ENCODE results near the gene NHP2.
A peak's percentile ranks its signal among the peaks of the same experiment; 100 is the strongest.

The NHP2 gene

DNA sequence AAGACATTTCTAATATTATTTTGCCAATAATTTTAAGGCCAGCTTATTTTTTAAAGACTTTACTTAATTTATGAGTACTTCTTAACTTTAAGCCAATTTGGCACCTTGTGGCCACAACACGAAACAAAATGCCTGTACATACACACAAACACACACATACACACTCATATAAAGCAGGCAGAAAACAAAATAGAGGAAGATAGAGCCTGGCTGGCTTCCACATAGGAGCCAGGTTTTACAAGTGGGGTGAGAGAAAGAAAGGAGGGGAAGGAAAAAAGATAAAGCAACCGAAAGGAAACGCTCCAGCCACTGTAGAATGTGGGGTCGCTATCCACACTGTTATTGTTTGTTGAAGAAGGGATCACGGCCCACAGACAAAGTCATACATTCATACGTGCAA lies 23.1 kb upstream of the NHP2 start:
- no peak for DNase-seq (ENCODE audit: low read depth in 2 of 2, low spot score in 1 of 2)

DNA sequence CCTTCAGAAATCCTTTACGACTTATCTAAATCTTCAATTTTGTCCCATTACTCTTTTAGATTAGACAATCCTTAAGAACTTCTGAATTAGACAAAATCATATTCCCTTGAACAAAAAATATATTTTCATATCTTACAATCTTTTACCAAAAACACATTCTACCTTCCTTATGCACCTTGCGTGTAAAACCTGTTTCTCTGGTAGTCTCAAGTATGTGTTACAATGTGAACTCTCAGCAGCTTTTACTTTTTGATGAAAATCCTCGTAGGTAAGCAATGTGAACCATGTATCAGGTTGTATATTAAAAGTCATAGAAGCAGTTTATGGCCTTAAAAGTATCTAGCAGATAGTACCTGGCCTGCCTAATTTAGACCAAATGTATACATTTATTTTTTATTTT lies 20.8 kb upstream of the NHP2 start:
- no peak for DNase-seq (ENCODE audit: low read depth in 2 of 2, low spot score in 1 of 2)

DNA sequence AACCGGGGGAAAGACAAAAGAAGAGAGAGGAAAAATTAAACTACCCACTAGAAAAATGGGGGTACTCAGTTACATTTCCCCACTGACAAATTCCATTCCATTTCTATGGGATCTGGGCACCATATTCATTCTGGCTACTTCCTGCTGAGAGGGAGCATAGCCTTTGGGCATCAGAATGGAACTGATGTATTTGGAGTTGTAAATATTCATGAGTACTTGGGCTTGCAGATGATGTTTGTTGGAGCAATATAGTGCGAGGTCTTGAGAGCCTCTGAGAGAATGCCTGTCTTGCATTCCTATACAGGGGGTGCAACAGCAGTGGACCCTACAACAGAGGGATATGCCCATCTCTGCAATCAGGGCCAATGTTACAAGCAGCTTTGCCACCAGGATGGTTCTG lies 16.8 kb upstream of the NHP2 start:
- DNase-seq (ENCODE audit: low read depth in 2 of 2, low spot score in 1 of 2): no peak

DNA sequence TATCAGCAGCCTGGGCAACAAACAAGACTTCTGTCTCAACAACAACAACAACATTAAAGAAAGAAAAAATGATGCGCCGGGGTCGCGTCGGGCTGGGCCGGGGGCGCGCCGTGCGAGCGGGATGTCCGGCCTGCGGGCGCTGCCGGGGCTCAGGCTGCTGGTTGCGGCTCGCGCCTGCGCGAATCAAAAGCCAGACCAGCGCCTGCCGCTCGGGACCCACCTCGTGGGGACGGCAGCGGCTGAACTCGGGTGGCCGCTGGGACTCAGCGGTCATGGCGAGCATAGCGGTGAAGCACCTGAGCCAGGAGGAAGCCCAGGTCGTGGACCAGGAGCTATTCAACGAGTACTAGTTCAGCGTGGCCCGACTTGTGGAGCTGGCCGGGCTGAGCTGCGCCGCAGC lies 11.9 kb upstream of the NHP2 start:
- no peak for DNase-seq (ENCODE audit: low read depth in 2 of 2, low spot score in 1 of 2)

DNA sequence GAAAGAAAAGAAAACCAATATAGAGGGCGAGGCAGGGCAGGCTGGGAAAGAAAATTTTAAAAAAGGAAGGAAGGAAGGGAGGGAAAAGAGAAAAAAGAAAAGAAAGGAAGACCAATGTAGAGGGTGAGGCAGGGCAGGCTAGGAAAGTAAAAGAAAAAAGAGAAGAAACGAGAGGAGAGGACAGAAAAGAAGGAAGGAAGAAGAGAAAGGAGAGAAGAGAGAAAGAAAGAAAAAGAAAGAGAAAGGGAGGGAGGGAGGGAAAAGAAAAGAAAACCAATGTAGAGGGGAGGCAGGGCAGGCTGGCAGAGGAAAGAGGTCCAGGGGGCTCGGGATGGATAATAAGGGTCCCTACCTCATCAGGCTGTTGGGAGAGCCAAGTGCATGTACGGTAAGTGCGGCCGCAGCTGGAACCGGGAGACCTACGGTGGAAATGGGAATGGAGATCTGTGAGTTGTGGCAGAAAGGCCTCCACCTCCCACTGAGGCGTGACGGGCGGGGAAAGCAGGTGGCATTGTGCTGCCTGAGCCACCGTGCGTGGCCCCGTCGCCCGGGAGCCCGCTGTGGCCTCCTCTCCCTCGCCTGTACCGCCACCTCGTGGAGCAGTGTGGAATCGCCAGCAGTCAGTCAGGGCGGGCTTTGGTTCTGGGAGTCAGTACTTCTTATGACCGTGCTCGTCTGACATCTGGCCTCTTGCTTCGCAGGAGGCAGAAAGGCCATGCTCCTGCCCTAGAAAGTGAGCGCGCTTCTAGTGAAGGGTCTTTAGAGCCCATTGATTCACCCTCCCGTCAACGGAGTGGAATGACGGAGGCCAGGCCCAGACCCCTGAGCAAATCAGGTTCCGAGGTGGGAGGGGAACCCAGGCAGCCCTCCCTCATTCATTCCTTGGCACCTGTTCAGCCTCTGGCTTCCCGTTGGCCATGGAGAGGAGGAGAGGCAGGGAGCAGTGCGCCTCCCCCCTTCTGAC lies 10.4 kb upstream of the NHP2 start:
- peak; percentile 74 to 95 for DNase-seq (ENCODE audit: low read depth in 2 of 2, low spot score in 1 of 2)

DNA sequence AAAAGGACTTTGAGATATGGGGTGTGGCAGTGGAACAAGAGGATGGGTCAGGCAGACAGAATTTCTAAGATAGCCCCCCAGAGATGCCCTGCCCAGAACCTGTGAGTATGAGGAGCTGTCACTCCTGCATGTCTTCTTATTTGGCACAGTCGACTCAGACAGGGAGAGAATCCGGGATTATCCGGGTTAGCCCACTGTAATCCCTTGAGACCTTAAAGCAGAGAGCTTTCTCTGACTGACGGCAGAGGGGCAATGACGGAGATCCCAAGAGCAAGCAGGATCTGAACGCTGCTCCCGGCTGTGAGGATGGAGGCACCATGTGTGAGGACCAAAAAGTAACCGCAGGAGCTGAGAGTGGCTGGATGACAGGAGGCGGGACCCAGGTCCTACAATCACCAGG lies 8.8 kb upstream of the NHP2 start:
- no peak for DNase-seq (ENCODE audit: low read depth in 2 of 2, low spot score in 1 of 2)

DNA sequence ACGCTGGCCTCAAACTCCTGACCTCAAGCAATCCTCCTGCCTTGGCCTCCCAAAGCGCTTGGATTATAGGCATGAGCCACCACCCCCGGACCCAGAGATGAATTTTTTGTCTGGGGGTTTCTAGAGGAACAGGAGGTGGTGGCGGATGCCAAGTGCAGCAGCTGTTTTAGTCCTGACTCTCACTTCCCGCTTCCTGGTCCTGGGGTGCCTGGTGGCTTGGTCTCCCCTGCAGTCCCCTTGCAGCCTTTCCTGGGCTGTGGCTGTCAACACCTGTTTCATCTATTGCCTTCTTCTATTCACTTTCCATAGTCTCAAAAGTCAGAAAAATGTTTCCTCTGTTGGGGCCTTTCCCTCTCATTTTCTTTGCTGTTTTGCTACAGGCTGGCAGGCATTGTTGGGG lies 6.5 kb upstream of the NHP2 start:
- DNase-seq (ENCODE audit: low read depth in 2 of 2, low spot score in 1 of 2): no peak

DNA sequence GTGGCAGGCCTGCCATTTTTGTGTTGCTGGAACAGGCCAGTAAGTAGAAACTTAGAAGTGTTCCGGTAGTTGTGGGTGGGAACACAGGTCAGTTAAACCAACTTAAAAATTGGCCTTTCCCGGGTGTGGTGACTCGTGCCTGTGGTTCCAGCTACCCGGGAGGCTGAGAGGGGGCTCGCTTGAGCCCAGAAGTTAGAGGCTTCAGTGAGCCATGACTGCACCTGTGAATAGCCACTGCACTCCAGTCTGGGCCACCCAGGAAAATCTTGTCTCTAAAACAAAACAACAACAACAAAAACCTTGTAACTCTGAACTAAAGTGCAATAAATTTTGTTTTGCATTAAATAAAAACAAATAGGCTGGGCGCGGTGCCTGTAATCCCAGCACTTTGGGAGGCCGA lies 1.4 kb upstream of the NHP2 start:
- no peak for DNase-seq (ENCODE audit: low read depth in 2 of 2, low spot score in 1 of 2)

DNA sequence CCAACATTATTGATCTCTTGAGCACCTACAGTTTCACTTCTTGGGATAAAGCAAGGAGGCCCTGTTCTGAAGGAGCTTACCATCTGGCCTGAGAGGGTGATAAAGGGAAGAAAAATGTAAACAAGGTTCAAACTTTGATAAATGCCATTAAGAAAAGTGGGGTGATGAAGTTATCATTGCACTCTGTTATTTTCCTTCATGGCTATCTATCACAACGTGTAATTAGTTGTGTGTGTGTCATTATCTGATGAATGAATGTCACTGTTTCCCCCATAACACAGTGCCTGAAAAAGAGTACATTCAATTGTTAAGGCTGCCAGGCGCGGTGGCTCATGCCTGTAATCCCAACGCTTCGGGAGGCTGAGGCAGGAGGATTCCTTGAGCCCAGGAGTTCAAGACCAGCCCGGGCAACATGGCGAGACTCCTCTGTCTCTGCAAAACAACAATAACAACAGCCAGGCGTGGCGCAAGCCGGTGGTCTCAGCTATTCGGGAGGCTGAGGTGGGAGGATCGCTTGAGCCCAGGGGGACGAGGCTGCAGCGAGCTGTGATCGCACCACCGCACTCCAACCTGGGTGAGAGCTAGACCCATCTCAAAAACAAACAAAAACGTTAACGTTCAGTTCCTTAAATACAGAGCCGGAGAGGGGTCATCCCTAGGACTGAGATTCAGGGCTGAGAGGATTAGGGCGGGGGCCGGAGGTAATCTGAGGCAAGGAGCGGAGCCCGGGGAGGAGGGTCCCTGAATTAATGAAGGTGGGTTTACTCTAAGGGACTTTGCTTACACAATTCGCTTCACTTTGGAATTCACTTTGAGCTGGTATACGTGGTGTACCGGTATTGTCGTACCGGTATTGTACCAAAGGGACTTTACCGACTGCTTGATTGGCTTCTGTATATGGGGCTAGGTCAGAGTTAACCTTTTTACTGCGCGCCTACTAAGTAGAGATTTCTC lies 917 bp downstream of the NHP2 start:
- no peak for DNase-seq (ENCODE audit: low read depth in 2 of 2, low spot score in 1 of 2)

DNA sequence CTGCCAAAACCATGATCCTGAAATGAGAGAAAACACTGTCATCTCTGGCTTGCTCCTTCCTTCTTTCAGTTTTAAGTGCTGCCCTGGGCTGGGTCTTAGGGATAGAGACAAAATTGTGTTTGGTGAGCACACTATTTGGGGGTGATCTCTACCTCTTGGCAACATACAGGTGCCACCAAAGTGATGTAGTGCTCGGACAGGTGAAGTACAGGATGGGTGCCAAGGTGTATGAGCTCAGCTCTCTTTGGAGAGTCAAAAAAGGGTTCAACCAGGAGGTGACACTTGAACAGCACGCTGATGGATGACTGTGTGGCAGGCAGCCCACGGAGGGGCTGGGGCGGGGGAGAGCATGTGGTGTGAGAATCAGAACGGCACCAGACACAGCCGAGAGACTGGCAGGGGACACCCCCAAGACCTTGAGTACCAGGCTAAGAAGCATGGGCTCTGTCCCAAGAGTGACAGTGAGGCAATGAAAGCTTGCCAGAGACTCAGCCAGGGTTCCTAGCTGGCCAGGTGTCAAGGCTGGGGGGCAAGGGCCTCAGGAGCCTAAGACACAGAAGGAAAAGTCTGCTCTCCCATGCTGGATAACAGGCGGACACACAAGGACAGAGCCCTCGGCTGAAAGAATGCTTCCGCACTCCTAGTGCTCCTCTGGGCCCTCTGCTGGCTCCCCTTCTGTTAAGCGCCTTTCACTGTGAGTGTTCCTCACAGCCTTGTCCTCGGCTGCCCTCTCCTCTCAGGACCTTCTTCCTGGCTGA lies 2.5 kb downstream of the NHP2 start:
- no peak for DNase-seq (ENCODE audit: low read depth in 2 of 2, low spot score in 1 of 2)

DNA sequence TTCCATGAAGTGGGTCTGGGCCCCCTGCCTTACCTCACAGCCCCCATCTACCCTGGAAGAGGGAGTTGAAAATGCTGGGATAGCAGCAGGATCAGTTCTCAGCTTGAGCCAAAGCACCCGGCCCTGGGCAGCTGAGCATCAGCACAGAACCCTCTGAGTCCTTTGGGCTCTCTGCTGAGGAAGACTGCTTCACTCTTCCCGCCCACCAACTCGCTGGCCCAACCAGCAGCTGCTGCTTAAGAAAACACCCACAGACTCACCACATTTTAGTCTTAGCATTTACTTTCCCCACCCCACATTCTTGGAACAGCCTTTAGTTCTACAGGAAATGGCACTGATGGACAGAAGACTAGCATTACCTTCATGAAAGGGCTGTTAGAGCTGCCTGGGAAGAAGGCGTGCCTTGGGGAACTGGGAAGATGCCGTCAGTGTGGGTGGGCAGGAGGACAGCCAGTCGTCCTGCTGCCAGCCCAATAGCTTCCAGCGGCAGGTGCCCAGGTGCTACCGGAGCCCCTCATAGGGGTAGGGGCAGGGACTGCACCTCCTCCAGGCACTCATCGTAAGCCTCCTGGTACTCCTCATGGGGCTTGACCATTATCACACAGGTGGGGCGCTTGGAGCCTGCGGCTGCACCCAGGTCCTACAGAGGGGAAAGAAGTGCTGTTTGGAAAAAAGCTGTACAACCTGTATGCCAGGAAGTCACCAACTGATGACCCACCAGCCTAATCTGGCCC lies 4.3 kb downstream of the NHP2 start:
- no peak for DNase-seq (ENCODE audit: low read depth in 2 of 2, low spot score in 1 of 2)

DNA sequence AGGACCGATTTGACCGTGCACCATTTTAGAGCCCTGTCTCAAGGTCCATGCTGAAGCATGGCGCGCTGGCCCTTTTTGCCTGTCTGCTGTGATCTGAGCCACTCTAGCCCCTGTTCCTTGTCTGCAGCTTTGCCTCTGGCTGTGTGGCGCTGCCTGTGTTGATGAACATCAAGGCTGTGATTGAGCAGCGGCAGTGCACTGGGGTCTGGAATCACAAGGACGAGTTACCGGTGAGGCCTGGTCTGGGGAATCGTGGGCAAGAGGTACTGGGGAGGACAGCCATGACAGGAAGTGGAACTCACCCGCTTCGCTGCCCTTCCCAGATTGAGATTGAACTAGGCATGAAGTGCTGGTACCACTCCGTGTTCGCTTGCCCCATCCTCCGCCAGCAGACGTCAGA lies 6.3 kb downstream of the NHP2 start:
- no peak for DNase-seq (ENCODE audit: low read depth in 2 of 2, low spot score in 1 of 2)

DNA sequence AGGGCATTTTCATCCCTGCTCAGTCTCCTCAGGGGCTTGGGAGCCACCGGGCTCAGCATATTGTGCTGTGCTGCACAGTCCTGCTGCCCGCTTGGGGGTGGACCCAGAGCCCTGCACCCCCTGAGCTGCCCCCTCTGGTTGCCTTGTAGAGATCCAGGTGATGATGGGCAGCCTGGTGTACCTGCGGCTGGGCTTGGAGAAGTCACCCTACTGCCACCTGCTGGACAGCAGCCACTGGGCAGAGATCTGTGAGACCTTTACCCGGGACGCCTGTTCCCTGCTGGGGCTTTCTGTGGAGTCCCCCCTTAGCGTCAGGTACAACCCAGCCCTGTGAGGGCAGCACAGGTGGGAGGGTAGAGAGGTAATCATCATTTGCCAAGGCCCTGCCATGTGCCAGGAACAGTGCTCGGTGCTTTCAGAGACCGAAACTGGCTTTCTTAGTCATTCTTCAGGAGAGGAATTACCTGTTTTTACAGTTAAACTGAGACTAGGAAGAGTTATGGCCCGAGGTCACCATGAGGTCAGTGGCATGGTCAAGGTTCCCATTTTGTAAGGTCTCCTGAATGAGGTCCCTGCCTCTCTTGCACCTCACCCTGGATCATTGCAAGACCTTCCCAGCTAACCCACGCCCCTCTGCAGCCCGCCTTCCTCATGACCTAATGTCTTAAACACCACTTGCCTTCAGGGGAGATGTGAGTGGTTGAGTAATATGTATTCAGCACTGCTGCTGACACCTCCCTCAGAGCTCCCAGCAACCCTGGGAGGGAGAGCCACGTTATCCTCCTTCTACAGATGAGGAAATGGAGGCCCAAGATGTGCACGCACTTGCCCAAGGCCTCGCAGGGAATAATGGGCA lies 7.5 kb downstream of the NHP2 start:
- DNase-seq (ENCODE audit: low read depth in 2 of 2, low spot score in 1 of 2): peak; percentile 42 to 49

DNA sequence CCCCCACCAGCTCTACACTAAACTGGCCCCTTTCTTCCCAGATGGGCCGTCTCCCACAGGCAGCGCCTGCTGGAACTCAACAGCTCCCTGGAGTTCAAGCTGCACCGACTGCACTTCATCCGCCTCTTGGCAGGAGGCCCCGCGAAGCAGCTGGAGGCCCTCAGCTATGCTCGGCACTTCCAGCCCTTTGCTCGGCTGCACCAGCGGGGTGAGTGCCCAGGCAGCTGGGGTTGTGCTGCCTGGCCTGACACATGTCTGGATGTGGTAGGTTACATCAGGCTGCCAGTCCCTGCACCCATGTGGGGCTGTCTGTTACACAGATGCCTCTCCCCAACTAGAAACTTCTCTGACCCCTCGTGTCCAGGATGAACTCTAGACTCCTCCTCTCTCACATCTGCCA lies 9.8 kb downstream of the NHP2 start:
- DNase-seq (ENCODE audit: low read depth in 2 of 2, low spot score in 1 of 2): no peak

DNA sequence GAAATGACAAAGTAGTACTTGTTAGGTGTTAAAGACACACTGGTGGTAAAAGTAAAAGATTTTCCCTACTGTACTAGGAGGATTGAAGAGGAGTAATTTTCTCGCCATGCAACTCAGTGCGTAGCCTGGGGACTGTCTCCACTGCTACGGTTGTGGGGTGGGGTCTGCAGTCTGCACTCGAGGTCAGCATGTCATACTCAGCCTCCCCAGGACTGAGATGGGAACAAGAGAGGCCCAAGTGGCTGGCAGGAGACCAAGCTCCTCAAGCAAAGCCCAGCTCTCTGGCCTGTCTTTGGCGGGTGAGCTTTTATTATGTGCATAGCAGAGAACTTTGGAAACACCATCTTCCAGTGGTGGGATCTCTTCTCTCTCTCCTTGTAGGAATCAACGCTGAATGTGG lies 10.4 kb downstream of the NHP2 start:
- no peak for DNase-seq (ENCODE audit: low read depth in 2 of 2, low spot score in 1 of 2)

DNA sequence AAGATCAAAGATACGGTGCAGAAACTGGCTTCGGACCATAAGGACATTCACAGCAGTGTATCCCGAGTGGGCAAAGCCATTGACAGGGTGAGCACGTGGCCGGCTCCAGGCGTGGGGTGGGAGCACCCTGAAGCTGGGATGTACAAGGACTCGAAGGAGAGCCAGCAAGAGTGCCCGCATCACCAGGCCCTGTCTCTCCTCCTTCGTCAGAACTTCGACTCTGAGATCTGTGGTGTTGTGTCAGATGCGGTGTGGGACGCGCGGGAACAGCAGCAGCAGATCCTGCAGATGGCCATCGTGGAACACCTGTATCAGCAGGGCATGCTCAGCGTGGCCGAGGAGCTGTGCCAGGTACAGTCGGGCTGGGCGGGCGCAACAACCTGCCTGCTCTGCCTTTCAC lies 11.0 kb downstream of the NHP2 start:
- DNase-seq (ENCODE audit: low read depth in 2 of 2, low spot score in 1 of 2): no peak

DNA sequence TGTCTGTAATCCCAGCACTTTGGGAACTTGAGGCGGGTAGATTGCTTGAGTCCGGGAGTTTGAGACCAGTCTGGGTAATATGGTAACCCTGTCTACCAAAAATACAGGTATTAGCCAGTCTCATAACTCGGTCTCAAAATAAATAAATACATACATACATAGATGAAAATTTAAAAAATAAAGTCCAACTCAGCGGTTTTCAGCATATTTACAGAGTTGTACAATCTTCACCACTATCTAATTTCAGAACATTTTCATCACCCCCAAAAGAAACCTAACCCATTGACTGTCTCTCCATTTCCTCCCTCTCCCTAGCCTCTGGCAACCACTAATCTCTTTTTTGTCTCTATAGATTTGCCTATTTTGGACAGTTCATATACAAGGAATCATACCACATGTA lies 12.1 kb downstream of the NHP2 start:
- no peak for DNase-seq (ENCODE audit: low read depth in 2 of 2, low spot score in 1 of 2)

DNA sequence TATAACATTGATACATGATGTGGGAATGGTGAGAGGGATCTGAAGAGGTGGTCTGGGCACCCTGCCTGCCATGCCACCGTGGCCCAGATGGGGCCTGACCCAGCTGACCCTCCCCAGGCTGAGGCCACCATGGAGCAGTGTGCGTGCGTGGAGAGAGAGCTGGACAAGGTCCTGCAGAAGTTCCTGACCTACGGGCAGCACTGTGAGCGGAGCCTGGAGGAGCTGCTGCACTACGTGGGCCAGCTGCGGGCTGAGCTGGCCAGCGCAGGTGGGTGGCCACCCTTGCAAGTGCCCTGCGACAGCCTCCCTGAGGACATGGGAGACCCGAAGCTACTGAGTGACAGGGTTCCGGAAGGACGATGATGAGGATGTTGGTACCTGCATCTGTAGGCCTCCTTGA lies 15.7 kb downstream of the NHP2 start:
- DNase-seq (ENCODE audit: low read depth in 2 of 2, low spot score in 1 of 2): no peak

DNA sequence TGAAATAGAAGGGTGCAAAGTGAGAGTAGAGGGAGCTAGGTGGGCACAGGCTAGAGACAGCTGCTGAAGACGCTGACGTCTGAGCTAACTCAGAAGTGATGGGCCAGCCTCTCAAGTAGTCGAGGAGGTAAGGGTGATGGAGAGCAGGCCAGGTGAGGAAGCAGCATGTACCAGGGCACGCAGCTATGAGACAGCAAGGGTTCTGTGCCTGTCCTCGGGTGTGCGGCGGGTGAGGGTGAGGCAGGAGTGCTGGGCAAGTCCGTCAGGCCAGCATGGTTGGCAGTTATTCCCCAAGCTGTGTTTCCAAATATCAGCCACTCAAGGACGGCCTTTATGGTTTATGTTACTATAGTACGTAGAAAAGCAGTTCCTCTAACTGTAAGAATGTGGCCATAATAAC lies 16.7 kb downstream of the NHP2 start:
- no peak for DNase-seq (ENCODE audit: low read depth in 2 of 2, low spot score in 1 of 2)

All from stimulated activated CD8-positive, alpha-beta memory T cell treated with anti-CD3 and anti-CD28 coated beads, Interleukin-4, amount 100 ng/mL, for 4 hours (primary cell).